ENCODE results near the gene USHBP1.

The USHBP1 gene

DNA sequence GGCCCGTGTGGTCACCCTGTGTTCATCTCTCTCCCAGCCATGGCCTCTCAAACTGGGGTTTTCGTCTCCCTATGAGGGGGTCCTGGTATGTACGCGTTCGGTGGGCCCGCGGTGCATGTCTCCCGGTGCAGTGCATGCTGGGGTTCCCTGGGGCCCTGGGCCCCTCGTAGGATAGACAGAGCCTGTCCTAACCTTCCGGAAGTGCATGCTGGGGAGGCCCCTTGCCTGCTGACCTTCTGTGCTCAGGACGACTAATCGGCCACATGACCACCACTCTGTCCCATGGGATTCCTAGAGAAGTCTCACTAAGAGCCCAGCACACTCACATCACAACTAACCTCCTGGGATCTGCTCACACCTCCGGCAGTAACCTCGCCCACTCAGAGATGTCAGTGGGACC is 54.2 kb downstream of the USHBP1 start:
- DNase-seq = no peak

DNA sequence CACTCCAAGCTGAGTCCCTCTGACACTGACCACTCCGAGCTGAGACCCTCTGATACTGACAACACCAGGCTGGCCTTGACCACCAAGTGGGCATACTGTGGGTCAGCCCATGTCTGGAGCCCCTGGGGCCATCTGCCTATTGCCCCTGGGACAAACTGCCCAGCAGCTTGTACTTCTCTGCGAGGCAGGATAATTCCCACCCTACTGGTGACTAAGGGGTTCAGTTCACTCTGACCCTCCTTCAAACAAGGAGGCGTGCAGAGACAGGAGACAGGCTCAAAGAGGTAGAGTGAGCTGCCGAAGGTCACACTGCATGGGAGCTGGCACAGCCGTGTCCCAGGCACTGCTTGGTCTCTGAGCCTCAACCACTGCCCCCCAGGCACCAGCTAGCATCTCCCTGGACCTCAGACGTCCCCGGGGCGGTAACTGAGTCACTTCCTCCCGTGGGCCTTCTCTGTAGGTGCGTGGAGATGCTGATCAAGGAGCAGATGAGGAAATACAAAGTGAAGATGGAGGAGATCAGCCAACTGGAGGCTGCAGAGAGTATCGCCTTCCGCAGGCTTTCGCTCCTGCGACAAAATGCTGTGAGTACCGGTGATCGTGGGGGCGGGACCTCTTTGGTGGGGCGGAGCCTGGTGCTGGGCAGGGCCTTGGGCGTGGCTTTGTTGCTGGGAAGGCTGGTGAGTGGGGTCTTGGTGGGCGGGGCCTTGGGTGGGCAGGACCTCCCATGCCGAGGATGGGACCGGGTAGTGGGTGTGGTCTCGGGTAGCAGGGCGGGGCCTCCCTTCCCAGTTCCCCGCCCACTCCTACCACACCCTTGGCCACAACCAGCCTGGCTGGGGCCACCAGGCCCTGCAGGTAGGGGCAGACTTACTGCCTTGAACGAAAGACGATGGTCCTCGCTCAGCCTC is 55.2 kb downstream of the USHBP1 start:
- DNase-seq = peak in 1 of 2 donors; percentile 31

GRCh38 chr19:17206736-17207581 is 57.6 kb downstream of the USHBP1 start:
- DNase-seq = no peak

- peak; percentile 60 to 66 for DNase-seq
Measured at GRCh38 chr19:17205237-17206140, 59.1 kb downstream of the USHBP1 start.

DNA sequence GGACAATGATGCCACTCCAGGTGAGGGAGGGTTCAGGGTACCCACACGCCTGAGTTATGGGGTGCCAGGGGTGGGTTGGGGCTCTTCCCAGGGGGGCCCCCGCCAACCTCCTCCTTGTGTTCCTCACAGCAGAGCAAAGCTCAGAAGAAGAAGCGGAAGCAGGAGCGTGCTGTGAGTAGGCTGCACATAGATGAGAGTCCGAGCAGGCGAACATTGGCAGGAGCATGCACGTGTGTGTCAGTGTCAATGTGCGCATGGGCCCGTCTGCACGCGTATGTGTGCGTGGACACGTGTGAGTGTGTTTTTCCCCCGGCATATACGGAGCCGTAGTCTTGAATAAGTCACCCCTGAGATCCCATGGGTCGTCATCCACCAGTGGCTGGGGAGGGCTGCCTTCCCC is 61.8 kb downstream of the USHBP1 start:
- no peak for DNase-seq

DNA sequence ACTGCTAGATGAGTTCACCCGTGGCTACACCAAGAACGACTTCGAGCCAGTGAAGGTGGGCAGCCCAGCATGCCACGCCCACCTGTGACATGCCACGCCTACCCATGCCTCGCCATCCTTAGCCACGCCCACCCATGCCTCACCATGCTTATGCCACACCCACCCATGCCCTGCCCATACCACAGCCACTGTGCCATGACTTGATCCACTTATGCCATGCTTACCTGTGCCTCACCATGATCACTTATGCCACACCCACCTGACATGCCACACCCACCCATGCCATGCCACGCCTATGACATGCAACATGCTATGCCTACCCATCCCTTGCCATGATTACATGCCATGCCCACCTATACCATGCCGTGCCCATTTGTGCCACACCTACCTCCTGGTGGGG is 62.3 kb downstream of the USHBP1 start:
- DNase-seq = no peak

GRCh38 chr19:17200408-17201079 is 64.0 kb downstream of the USHBP1 start:
- DNase-seq = no peak
